Measurements from ENCODE around the gene CREBL2.
"Not testable (repeated sequence)": the region's sequence is repeated elsewhere in the genome, so short reads cannot be mapped to it uniquely, and the experiment has no call there.

CREBL2 gene

DNA sequence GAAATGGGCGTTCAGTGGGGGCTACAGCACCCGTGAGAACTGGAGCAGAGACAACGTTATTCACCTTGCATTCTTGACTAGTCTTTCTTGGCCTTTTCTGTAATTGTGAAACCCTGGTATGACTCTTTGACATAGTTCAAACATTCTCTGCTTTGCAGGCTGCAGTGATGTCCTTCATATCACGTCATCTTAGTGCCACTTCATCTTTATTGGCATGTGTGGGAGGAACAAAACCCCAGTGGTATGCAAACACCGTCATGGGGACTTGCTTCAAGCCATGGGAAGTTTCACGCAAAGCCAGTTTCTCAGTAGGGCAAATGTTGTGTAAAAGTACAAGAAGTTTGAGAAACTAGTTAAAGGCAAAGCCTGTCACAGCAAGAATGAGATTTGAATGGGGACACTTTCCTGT, 28.8 kb upstream of the CREBL2 start:
- Histone ChIP-seq H3K4me3 (ENCODE audit: low read length) (no peak overlapping the region), H3K9me3 (replicated peaks; ENCODE audit: low read length) (no peaks in the 10 kb centered on the region), H3K9ac (ENCODE audit: low read depth, low read length) (no peak overlapping the region), H3K36me3 (ENCODE audit: insufficient read depth, low read length) (no peaks in the 10 kb centered on the region), H3K4me1 (ENCODE audit: control insufficient read depth, insufficient read depth, low read length) (no peaks in the 10 kb centered on the region), H3K4me2 (ENCODE audit: low read length) (no peak overlapping the region), H3K27me3 (ENCODE audit: control insufficient read depth, insufficient read depth, low read length) (peaks cover 7% of the 10 kb centered on the region)

DNA sequence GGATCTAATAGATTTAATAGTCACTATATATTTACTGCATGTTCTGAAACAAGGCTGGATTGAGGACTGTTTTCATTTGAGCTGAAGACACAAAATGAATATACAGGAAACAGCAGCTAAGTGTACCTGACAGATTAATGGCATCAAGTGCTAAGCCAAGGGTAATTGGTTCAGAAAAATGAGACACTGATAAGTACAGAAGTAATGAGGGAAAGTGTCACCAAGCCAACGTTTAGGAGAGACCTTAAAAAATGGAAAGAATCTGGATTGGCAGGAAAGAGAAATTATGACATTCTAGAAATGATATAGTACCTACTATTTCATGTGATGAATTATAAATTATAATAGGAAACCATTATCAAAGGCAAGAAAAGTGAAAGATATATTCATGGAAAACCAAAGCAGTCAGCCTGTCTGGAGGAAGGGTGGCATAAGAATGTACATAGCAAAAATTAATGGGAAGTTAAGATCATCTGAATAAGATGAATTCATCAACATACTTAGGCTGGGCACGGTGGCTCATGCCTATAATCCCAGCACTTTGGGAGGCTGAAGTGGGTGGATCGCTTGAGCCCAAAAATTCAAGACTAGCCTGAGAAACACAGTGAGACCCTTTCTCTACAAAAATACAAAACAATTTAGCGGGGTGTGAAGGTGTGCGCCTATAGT, 28.0 kb upstream of the CREBL2 start:
- no peak overlapping the region for H3K9ac ChIP-seq (ENCODE audit: low read depth, low read length)
- peaks cover 7% of the 10 kb centered on the region for H3K27me3 ChIP-seq (ENCODE audit: control insufficient read depth, insufficient read depth, low read length)
- no peak overlapping the region for H3K4me3 ChIP-seq (ENCODE audit: low read length)
- no peak overlapping the region for H3K4me2 ChIP-seq (ENCODE audit: low read length)
- no peaks in the 10 kb centered on the region for H3K4me1 ChIP-seq (ENCODE audit: control insufficient read depth, insufficient read depth, low read length)
- no peaks in the 10 kb centered on the region for H3K9me3 ChIP-seq (replicated peaks; ENCODE audit: low read length)
- no peaks in the 10 kb centered on the region for H3K36me3 ChIP-seq (ENCODE audit: insufficient read depth, low read length)

DNA sequence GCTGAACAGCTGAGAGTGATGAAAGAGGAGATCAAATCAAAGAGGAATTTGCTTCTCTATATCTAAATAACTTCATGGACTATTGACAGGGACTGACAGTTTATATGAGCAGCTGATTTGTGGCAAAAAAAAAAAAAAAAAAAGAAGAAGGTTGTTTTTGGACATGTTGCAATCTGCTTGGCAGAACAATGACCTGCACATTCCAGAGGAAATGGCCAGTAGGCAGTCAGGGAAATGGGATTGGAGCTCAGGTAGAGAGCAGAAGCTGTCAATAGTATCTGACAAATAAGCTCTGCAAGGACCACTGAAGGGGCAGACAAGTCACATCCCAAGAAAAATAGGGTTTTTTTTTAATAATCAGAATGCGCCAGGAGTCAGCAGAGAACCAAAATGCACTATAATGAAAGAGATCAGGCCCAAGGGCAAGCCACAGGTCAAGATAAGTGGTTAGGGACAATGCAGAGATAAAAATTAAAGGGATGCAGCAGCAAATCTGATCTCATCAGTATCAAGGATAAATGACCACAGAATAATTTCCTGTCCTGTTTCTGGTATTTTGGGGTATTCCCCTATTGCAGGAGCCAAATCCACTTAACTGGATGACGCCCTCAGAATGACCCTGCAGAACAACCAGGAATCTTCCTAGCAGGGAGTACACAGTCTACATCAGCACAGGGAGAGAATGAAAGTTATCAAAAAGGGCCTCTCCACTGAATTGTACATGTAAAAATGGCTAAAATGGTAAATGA, 26.4 kb upstream of the CREBL2 start:
- Histone ChIP-seq H3K4me1 (ENCODE audit: control insufficient read depth, insufficient read depth, low read length) (no peaks in the 10 kb centered on the region), H3K9ac (ENCODE audit: low read depth, low read length) (no peak overlapping the region), H3K27me3 (ENCODE audit: control insufficient read depth, insufficient read depth, low read length) (peaks cover 14% of the 10 kb centered on the region), H3K4me3 (ENCODE audit: low read length) (no peak overlapping the region), H3K9me3 (replicated peaks; ENCODE audit: low read length) (no peaks in the 10 kb centered on the region), H3K4me2 (ENCODE audit: low read length) (no peak overlapping the region), H3K36me3 (ENCODE audit: insufficient read depth, low read length) (no peaks in the 10 kb centered on the region)

DNA sequence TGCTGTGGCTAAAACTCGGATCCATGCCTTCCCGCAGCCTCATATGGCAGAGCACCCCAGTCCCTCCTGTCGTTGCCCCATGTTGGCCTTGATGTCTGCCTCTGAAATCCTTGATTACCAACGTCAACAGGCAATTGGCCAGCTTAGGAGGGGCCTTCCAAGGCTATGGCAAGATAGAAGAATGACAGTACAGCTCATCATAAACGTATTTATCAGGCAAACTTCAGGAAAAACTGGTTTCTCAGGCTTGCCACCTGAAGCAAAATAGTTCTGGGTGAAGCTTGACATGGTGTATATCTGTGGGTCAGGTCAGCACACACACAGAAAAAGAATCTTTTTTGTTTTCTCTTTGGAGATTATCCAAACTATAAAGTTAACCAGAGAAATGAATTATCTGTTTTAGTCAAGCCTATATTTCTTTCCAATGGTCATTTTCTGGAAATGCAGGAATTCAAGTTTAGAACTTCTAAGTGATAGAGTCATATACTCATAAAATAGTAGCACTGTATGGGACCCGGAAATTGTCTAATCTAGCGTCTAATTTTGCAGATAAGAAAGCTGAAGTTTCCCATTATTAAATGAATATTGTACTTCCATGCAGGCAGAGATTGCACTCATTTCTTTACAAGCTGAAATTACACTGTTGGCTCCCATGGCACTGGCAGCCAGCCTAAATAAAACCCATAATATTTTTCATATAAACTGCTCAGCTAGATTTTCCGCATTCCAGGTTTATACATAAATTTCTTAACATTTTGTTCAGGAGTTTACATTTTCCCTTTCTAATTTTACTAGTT, 24.6 kb upstream of the CREBL2 start:
- H3K4me3 ChIP-seq (ENCODE audit: low read length): no peak overlapping the region
- H3K4me1 ChIP-seq (ENCODE audit: control insufficient read depth, insufficient read depth, low read length): no peaks in the 10 kb centered on the region
- H3K9me3 ChIP-seq (replicated peaks; ENCODE audit: low read length): no peaks in the 10 kb centered on the region
- H3K27me3 ChIP-seq (ENCODE audit: control insufficient read depth, insufficient read depth, low read length): peaks cover 18% of the 10 kb centered on the region
- no peak overlapping the region for H3K4me2 ChIP-seq (ENCODE audit: low read length)
- H3K36me3 ChIP-seq (ENCODE audit: insufficient read depth, low read length): no peaks in the 10 kb centered on the region
- no peak overlapping the region for H3K9ac ChIP-seq (ENCODE audit: low read depth, low read length)

DNA sequence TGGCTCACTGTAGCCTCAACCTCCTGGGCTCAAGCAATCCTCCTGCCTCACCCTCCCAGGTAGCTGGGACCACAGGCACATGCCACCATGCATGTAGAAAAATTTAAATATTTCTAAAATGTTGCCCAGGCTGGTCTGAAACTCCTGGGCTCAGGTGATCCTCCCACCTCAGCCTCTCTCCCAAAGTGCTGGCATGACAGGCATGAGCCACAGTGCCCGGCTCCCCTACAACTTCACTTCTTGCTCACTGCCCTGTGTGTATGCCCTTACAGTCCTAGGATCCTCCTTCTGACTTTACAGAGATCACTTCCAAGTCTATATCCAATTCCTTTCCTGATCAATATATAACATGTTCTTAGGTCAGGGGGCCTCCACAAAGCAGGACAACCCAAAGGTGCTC, 23.8 kb upstream of the CREBL2 start:
- H3K27me3 ChIP-seq (ENCODE audit: control insufficient read depth, insufficient read depth, low read length): peaks cover 18% of the 10 kb centered on the region
- H3K4me1 ChIP-seq (ENCODE audit: control insufficient read depth, insufficient read depth, low read length): peaks cover 2% of the 10 kb centered on the region
- H3K9ac ChIP-seq (ENCODE audit: low read depth, low read length): no peak overlapping the region

DNA sequence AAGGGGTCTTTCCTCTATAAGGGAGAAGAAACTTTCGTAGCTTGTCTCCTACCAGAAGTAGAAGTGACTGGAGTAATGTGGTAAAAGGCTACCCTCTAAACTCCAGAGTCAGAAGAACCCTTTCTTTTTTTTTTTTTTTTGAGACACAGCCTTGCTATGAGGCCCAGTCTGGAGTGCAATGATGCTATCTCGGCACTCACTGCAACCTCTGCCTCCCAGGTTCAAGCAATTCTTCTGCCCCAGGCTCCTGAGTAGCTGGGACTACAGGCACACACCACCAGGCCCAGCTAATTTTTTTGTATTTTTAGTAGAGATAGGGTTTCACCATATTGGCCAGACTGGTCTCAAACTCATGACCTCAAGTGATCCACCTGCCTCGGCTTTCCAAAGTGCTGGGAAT, 23.2 kb upstream of the CREBL2 start:
- not testable (repeated sequence) for H3K4me3 ChIP-seq (ENCODE audit: low read length); H3K4me1 ChIP-seq (ENCODE audit: control insufficient read depth, insufficient read depth, low read length); H3K9ac ChIP-seq (ENCODE audit: low read depth, low read length); H3K4me2 ChIP-seq (ENCODE audit: low read length); H3K36me3 ChIP-seq (ENCODE audit: insufficient read depth, low read length); H3K9me3 ChIP-seq (replicated peaks; ENCODE audit: low read length)
- H3K27me3 ChIP-seq (ENCODE audit: control insufficient read depth, insufficient read depth, low read length): peaks cover 18% of the 10 kb centered on the region

More for the DNA sequence above, 23.8 kb upstream of the CREBL2 start:
- Histone ChIP-seq H3K4me2 (ENCODE audit: low read length) (no peak overlapping the region), H3K9me3 (replicated peaks; ENCODE audit: low read length) (no peaks in the 10 kb centered on the region), H3K36me3 (ENCODE audit: insufficient read depth, low read length) (no peaks in the 10 kb centered on the region), H3K4me3 (ENCODE audit: low read length) (no peak overlapping the region)

DNA sequence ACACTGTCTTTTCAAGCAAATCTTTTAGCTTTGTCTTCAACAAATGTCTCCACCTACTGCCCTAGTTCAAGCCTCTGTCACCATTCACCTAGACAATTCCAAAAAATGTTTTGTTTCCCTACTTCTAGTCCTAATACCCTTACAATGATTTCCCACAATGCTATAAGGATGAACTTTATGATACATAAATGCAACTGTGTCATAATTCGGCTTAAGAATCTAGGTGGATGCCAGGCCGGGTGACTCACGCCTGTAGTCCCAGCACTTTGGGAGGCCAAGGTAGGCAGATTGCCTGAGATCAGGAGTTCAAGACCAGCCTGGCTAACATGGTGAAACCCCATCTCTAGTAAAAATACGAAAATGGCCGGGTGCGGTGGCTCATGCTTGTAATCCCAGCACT, 20.7 kb upstream of the CREBL2 start:
- no peaks in the 10 kb centered on the region for H3K9me3 ChIP-seq (replicated peaks; ENCODE audit: low read length)
- H3K4me3 ChIP-seq (ENCODE audit: low read length): no peak overlapping the region
- peaks cover 5% of the 10 kb centered on the region for H3K4me1 ChIP-seq (ENCODE audit: control insufficient read depth, insufficient read depth, low read length)
- no peak overlapping the region for H3K9ac ChIP-seq (ENCODE audit: low read depth, low read length)
- no peak overlapping the region for H3K4me2 ChIP-seq (ENCODE audit: low read length)
- no peaks in the 10 kb centered on the region for H3K36me3 ChIP-seq (ENCODE audit: insufficient read depth, low read length)
- H3K27me3 ChIP-seq (ENCODE audit: control insufficient read depth, insufficient read depth, low read length): peaks cover 15% of the 10 kb centered on the region

DNA sequence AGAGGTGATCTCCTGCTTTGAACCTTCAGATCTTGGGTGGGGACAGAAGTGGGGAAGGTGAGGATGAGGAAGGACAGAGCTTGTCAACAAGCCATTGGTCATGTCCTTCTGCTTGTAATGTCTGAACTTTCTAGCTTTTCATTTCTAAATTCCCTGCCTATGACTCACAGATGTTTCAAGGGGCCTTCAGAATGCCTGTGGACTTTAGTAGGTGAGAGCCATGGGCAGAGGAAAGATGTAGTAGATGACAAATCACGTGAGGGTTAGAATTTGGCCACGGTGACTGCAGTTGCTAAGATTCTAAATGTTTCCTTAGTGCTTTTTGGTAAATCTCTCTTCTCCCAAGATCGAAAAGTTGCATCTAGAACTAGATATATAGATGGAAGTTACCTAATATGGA, 18.7 kb upstream of the CREBL2 start:
- no peak overlapping the region for H3K9ac ChIP-seq (ENCODE audit: low read depth, low read length)
- H3K9me3 ChIP-seq (replicated peaks; ENCODE audit: low read length): no peaks in the 10 kb centered on the region
- no peak overlapping the region for H3K4me2 ChIP-seq (ENCODE audit: low read length)
- no peaks in the 10 kb centered on the region for H3K36me3 ChIP-seq (ENCODE audit: insufficient read depth, low read length)
- peaks cover 11% of the 10 kb centered on the region for H3K27me3 ChIP-seq (ENCODE audit: control insufficient read depth, insufficient read depth, low read length)
- no peak overlapping the region for H3K4me3 ChIP-seq (ENCODE audit: low read length)
- peaks cover 5% of the 10 kb centered on the region for H3K4me1 ChIP-seq (ENCODE audit: control insufficient read depth, insufficient read depth, low read length)

DNA sequence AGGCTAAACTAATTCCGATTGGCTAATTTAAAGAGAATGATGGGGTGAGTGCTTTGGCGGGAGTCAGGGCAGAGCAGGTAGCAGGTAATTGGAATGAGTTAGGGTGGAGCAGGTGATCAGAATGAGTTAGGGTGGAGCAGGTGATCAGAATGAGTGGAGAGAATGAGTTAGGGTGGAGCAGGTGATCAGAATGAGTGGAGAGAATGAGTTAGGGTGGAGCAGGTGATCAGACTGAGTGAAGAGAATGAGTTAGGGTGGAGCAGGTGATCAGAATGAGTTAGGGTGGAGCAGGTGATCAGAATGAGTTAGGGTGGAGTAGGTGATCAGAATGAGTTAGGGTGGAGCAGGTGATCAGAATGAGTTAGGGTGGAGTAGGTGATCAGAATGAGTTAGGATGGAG, 15.7 kb upstream of the CREBL2 start:
- H3K27me3 ChIP-seq (ENCODE audit: control insufficient read depth, insufficient read depth, low read length): peaks cover 14% of the 10 kb centered on the region
- H3K9me3 ChIP-seq (replicated peaks; ENCODE audit: low read length); H3K9ac ChIP-seq (ENCODE audit: low read depth, low read length); H3K4me3 ChIP-seq (ENCODE audit: low read length); H3K4me2 ChIP-seq (ENCODE audit: low read length); H3K36me3 ChIP-seq (ENCODE audit: insufficient read depth, low read length); H3K4me1 ChIP-seq (ENCODE audit: control insufficient read depth, insufficient read depth, low read length): not testable (repeated sequence)

DNA sequence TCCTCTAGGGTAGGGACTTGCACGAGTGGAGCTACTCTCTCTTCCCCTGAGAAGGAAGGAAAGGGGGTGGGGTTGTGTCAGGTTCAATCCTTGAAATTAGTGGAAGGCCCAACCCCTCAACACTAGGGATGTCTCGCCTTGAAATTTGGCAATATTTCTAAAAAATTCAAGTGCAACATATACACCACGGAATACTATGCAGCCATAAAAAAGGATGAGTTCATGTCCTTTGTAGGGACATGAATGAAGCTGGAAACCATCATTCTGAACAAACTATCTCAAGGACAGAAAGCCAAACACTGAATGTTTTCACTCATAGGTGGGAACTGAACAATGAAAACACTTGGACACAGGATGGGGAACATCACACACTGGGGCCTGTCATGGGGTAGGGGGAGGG, 15.1 kb upstream of the CREBL2 start:
- H3K9me3 ChIP-seq (replicated peaks; ENCODE audit: low read length); H3K36me3 ChIP-seq (ENCODE audit: insufficient read depth, low read length); H3K9ac ChIP-seq (ENCODE audit: low read depth, low read length); H3K4me3 ChIP-seq (ENCODE audit: low read length); H3K4me1 ChIP-seq (ENCODE audit: control insufficient read depth, insufficient read depth, low read length); H3K4me2 ChIP-seq (ENCODE audit: low read length): not testable (repeated sequence)
- peaks cover 16% of the 10 kb centered on the region for H3K27me3 ChIP-seq (ENCODE audit: control insufficient read depth, insufficient read depth, low read length)

DNA sequence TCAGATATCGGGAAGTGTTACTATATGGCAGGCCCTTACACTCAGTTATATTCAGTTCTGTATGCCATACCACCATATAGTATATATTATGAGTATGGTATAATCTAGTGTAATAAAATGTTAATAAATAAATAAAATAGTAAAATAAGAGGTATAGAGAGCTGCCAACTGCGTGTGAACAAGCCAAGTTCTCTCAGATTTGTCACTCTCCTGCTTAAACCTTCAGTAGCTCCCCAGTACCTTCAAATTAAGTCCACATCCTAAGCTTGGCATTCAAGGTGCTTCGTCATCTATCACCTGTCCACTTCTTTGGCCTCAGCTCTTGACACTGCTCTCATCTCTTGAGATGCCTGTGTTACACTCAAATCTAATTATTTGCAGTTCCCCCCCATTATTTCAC, 12.8 kb upstream of the CREBL2 start:
- no peaks in the 10 kb centered on the region for H3K9me3 ChIP-seq (replicated peaks; ENCODE audit: low read length)
- no peaks in the 10 kb centered on the region for H3K36me3 ChIP-seq (ENCODE audit: insufficient read depth, low read length)
- no peak overlapping the region for H3K4me3 ChIP-seq (ENCODE audit: low read length)
- peaks cover 19% of the 10 kb centered on the region for H3K27me3 ChIP-seq (ENCODE audit: control insufficient read depth, insufficient read depth, low read length)
- H3K9ac ChIP-seq (ENCODE audit: low read depth, low read length): no peak overlapping the region
- no peaks in the 10 kb centered on the region for H3K4me1 ChIP-seq (ENCODE audit: control insufficient read depth, insufficient read depth, low read length)
- H3K4me2 ChIP-seq (ENCODE audit: low read length): no peak overlapping the region

Data from skeletal muscle satellite cell (primary cell).